ENCODE data around the gene TFAP2A.

Gene TFAP2A

GRCh38 chr6:10399451-10399850 lies 15.4 kb downstream of the TFAP2A start:
- DNase-seq (ENCODE audit: low read depth in 3 of 3) = no peak

DNA sequence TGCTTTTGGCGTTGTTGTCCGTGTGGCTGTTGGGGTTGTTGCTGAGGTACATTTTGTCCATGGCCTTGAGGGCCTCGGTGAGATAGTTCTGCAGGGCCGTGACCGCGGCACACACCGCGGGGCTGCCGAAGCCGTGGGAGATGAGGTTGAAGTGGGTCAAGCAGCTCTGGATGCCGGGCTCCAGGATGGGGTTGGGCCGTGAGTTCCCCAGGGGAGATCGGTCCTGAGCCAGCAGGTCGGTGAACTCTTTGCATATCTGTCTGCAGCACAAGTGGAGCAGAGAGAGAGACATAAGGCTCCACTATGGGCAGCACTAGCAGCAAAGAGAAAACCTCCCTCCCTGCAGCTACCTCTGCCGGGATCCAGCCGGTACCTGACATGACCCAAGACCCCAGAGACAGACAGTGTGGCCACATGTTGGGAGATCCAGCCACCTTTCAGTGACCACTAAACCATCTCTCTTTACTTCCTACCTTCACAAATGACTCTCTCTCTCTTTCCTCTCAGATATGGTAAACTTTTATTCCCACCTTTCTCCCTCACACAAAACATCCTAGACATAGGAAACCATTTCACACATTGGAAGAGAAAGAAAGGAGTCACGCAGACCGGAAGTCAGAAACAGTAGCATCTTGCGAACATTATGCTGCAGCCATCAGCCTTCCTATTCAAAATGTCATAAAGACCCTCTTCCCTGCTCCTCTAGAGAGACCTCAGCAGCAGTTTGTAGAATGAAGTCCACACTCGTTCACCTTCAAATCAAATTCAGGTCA lies 16.2 kb downstream of the TFAP2A start:
- DNase-seq (ENCODE audit: low read depth in 3 of 3) = no peak

DNA sequence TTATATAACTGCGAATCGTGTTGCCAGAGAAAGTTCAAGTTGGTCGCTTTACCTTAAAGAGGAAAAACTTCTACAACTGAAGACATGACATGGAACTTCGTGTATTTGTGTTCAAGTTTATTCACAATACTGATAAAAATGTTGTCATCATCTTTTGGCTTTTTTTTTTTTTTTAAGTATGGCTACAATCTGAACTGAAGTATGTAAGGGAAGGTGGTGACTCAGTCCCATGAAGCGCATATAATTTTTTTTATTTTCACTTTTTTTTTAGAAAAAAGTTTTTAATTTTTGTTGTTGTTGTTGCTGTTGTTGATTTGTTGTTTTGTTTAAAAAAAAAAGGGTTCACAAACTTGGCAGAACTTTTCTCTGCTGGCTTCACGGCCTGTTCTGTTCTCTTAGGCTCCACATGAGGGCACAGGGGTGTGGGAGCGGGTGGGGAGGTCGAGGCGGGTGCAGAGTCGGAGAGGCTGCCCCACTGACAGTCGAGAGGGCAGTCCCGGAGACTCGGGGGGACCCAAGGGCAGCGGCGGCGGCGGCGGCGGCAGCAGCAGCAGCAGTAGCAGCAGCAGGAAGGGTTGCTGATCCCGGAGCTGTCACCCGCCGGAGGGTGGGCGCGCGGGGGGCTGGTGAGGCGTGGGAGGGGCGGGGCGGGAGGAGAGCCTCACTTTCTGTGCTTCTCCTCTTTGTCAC lies 17.0 kb downstream of the TFAP2A start:
- no peak for DNase-seq (ENCODE audit: low read depth in 3 of 3)

- DNase-seq (ENCODE audit: low read depth in 3 of 3) = no peak
Measured at GRCh38 chr6:10396785-10397184, 18.1 kb downstream of the TFAP2A start.

DNA sequence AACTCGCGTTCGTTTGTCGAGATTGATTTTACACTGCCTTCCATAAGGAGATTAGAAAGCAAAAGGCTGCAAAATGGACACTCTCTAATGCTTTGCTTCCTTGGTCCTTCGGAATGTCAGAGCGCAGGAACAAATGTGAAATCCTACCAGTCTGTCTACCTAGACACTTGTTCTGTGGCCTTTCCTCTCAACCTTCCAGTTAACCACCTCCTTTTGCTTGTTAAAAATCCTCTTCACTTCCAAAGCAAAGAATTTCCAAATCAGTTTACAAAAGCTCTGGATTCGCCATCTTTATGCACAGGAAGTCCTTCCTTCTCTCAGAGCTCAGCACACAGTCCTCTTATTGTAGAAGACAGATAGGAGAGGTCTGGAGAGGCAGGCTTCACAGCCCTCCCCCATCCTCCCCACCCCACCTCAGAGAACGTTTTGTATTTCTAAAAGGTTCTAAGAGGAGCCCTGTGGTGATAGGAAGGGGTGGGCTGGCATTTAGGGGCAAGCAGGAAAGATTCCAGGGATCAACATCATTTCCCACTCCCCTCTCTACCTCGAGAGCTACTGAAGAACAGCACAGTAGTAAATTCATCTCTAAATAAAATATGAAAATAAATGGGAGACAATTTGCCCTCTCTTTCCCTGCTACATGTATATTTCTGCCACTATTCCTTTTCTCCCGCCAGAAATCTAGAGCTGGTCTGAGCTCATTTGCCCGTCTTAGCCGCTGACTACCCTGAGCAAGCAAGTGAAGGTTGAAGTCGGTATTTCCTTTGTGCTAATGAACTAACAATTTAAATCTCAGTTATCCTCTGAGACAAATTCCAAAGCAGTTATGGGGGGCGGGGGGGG lies 18.9 kb downstream of the TFAP2A start:
- no peak for DNase-seq (ENCODE audit: low read depth in 3 of 3)

DNA sequence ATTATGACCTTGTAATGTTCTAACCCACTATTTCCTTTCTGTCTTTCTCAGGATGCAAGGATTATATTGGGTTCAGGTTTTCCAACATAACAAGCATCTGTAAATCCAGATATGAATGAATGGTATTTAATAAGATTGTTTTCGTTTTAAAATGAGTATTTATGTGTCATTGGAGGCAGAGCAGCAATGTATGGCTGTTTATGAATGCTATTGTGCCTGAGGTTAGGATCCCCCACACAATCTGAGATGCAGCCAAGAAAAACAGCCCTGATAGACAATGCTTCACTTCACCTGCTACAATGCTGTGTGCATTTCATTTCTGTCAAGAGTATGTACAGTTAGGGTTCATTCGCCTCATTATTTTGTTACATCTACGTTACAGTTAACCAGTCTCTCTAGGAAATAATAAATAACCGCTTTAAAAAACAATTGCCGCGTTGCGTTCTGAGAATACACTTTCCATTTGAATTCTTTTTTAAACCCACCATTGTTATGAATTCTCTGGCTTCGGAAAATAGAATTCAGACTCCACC lies 19.6 kb downstream of the TFAP2A start:
- DNase-seq (ENCODE audit: low read depth in 3 of 3) = no peak

DNA sequence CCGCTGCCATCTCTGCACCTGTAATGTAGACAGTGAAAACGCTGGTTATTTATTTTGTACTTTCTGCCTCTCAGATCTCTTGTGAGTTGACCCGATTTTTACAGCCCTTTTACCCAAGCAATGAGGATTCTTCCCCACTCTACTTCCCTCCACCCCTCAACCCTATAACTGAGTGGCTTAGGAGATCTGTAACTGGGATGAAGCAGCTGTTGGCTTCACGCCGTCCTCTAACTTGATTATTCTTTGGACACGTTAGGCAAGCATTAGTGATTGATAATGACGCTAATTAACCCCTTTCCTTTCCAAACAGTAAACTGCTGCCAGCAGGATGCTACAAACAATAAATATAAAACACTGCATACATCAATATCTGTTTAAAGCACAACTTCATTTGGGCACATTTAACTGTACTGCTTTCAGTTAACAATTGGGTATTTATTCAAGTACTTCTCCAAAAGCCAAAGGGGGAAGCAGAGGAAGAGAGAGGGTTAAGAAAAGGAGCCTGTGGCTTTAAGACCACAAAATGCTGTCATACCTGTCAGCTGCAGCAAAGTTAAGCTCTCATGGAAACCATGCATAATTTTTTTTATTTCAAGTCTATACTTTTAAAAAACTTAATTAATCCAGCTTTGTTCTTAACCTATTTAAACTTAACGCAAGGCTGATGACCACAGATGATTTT lies 21.2 kb downstream of the TFAP2A start:
- DNase-seq (ENCODE audit: low read depth in 3 of 3) = no peak

DNA sequence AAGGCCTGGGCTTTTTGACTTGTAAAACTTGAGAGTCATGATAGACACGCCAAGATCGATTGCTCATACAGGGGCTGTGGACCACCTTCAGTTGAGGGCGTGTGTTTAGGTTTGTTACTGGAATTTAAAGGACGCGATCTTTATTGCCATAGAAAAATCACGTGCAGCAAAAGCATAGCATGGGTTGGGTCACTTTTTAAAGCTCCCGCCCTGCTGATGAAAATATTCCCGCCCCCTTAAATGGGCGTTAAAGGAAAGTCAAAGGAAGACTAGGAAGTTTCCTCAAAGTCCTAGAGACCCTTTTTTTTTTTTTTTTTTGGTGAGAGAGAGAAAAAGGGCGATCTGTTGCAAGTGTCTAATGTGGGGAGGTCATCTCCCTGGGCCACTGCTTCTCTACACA lies 23.1 kb downstream of the TFAP2A start:
- no peak for DNase-seq (ENCODE audit: low read depth in 3 of 3)

- no peak for DNase-seq (ENCODE audit: low read depth in 3 of 3)
Measured at GRCh38 chr6:10391299-10391630, 23.6 kb downstream of the TFAP2A start.

GRCh38 chr6:10390495-10391298 lies 24.2 kb downstream of the TFAP2A start:
- DNase-seq (ENCODE audit: low read depth in 3 of 3) = no peak

- DNase-seq (ENCODE audit: low read depth in 3 of 3) = no peak
Measured at GRCh38 chr6:10389739-10390494, 25.0 kb downstream of the TFAP2A start.

GRCh38 chr6:10386756-10387654 lies 27.9 kb downstream of the TFAP2A start:
- no peak for DNase-seq (ENCODE audit: low read depth in 3 of 3)

GRCh38 chr6:10386220-10386619 lies 28.7 kb downstream of the TFAP2A start:
- DNase-seq (ENCODE audit: low read depth in 3 of 3) = no peak

- DNase-seq (ENCODE audit: low read depth in 3 of 3) = no peak
Measured at GRCh38 chr6:10385524-10386132, 29.2 kb downstream of the TFAP2A start.

DNA sequence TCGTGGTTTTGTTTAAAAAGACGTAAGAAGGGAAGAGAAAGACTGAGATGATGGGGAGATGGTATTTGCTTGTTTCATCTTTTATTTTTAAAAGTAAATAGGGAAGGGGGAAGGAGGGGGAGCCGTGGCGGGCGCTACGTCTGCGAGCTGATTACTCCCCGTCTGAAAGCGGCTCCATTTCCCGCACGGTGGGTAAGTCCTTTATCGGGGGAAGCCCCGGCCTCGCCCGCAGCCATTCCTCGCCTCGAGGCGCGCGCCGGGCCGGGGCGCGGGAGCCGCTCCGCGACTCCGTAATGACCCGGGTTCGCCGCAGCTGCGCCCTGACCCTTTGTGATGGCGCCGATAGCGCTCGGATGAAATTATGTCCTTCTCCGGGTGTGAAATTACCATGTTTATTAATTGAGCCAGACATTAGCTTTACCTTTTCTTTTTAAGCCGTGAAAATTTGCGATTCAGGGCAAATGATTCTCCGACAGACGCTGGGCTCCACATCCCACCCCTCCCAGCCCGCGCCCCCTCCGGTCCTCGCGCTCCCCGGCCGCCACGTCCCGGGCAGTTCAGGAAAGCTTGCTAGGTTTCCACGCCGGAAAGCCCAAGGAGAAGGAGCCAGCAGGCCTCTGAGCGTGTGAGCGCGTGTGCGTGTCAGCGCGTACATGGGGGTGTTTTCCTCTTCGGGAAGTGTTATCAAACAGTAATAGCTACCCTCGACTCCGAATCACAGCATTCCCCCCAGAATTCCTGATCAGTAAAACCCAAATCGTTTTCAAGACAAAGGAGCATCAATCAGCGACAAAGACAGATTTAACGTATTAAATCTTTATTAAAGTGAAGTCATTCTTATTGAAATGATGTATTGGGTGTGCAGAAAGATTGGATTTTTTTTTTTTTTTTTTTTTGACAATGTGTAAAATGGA lies 30.0 kb downstream of the TFAP2A start:
- no peak for DNase-seq (ENCODE audit: low read depth in 3 of 3)

DNA sequence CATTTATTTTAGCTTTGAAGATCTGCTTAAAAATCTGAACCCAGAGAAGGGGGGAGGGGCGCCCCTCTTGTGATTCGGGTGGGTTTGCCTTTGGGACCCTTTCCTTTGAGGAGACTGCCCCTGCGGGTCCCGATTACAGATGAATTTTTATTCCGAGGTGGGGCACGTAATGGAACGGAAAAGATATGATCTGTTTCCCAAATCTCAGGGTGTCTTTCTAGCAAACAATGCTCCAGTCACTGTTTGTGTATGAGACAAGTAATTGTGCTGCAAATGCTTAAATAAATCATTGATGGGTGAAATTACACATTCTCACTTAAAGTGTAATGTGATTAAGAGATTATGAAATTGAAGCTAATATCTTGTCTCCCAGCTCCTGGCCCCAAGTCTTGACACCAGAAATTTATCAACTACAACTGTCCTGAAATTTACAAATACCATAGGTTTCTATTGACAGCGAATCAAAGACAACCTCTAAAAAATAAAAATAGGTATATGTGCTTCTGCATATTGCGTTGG lies 30.7 kb downstream of the TFAP2A start:
- DNase-seq (ENCODE audit: low read depth in 3 of 3) = no peak

DNA sequence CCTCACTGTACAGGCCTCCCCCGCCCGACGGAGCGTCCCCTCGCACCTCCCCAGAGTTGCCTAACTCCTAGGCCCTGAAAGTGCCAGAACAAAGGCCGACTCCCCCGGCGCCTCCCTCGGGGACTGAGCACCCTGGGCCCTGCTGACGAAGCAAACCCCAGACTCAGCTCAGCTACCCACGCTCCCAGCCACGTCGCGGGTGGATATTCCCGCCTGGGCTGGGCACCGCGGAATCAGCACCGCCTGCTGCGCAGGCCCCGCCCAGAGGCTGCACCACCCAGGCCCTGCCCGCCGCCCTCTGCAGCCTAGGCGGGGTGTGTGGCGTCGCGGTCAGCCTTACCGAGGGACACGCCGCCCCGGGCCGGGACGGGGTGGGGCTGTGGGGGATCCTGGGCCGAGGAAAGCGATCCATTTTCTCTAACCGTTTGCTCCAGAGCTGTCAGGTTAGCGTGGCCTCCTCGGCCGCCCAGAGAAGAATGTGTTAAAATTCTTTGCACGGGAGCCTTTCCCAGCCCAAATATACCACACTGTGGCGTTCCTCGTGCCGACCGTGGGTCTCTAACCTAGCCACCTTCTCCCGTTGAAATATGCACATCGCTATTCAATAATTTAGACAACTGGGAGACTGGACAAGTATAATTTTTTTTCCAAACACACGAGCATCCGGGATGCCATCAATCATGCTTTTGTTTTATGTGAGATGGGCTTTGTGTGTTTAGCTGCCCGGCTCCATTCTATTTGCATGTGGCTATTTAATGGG lies 31.4 kb downstream of the TFAP2A start:
- DNase-seq (ENCODE audit: low read depth in 3 of 3) = no peak

All from stimulated activated CD4-positive, alpha-beta T cell treated with anti-CD3 and anti-CD28 coated beads, TNF-alpha, amount 100 ng/mL, for 4 hours (primary cell).